ENCODE data around the gene EXOC3L4.
"Not testable (repeated sequence)": the region's sequence is repeated elsewhere in the genome, so short reads cannot be mapped to it uniquely, and the experiment has no call there.

Gene EXOC3L4

GRCh38 chr14:103135333-103136260, 41.1 kb downstream of the EXOC3L4 start:
- DNase-seq: no peak

DNA sequence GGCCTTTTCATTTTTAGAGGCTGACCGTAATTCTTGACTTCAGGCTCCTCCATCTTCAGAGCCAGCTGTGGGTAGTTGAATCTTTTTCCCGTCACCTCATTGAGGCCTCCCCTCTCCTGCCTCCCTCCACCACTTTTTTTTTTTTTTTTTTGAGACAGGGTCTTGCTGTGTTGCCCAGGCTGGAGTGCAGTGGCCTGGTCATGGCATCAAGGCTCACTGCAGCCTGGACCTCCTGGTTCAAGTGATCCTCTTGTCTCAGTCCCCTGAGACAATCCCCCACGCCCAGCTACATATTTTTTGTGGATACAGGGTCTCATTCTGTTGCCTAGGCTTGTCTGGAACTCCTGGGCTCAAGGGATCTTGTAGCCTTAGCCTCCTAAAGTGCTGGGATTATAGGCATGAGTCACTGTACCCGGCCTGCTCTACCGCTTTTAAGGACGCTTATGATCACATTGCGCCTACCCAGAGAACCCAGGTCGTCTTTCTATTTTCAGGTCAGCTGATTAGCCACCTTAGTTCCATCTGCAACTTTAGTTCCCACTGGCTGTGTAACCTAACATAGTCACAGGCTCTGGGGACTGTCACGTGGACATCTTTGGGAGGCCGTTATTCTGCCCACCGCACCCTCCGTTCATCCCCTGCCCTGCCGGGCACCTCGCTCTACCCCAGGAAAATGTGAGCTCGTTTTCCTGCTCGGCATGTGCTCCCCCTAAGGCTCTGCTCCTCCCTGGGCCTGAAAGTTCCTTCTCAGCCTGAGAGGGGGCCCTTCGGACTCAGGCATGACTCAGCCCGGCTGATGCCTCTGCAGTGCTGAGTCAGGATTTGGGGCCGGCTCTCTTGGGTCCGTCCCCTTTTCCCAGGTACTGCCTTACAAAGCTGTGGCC, 42.1 kb downstream of the EXOC3L4 start:
- peak; percentile 60 for DNase-seq

- no peak for DNase-seq
Observed at GRCh38 chr14:103137689-103138300, 43.3 kb downstream of the EXOC3L4 start.

- DNase-seq: no peak
Observed at GRCh38 chr14:103138301-103139131, 44.0 kb downstream of the EXOC3L4 start.

GRCh38 chr14:103139132-103140025, 44.9 kb downstream of the EXOC3L4 start:
- DNase-seq: no peak

DNA sequence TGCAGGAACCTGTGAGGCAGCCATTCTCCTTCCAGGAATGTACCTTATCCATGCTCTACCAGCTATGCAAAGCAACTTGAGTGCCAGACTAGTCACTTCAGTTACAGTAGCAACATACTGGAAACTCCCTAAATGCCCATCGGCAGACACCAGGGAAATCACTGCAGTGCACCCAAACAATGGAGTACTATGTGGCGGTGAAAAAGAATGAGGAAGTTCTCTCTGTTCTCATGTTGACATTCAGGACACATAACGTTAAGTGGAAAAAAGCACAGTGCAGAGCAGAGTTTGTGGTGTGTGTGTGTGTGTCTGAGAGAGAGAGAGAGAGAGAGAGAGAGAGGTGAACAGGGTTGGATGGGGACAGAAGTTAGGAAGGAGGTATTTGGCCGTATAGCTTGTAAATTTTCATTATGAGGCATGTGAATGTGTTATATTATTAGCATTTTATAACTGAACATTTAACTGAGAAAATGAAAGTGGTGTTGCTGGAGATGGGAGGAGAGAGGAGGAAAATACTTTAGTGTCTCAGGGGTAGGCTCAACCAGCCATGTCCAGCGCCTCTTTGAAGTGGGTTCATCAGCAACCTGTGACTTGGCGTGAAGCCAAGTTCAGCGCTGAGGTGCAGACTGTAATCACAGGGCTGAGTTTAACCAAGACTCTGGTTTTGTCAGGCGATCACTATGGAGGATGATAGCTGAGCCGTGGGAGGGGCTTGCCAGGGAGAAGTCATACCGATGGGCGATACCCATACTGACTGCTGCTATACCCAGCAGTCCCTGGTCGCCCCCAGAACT, 46.0 kb downstream of the EXOC3L4 start:
- no peak for DNase-seq

DNA sequence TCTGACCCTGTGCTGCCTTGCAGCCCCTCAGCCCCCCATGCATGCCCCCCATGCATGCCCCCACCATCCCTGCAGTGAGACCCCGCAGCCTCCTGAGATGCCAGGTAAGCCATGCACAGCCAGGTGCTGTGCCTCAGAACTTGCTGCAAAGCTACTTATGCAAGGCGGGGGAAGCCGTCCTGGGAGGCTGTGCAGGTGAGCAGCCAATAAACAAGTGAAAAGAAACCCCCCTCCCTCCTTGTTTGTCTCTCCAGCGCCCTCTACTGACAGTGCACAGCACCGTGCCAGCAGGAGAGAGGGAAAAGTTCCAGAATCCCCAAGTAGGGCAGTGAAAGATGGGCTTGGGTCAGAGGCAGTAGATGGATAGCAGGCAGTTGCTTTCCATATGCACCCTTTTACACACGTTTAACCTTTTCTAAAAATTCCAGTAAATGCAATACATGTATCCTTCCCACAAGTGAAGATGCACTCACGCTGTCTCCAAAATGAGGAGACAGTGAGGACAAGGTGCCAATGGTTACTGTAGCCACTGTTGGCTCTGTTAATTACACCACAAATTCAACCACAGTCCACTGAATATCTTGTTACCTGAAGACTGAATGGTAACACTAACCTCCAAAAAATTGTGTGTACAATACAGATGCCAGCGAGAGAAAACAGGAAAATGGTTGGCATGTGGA, 46.7 kb downstream of the EXOC3L4 start:
- DNase-seq: no peak

GRCh38 chr14:103142026-103142425, 47.5 kb downstream of the EXOC3L4 start:
- DNase-seq: no peak

DNA sequence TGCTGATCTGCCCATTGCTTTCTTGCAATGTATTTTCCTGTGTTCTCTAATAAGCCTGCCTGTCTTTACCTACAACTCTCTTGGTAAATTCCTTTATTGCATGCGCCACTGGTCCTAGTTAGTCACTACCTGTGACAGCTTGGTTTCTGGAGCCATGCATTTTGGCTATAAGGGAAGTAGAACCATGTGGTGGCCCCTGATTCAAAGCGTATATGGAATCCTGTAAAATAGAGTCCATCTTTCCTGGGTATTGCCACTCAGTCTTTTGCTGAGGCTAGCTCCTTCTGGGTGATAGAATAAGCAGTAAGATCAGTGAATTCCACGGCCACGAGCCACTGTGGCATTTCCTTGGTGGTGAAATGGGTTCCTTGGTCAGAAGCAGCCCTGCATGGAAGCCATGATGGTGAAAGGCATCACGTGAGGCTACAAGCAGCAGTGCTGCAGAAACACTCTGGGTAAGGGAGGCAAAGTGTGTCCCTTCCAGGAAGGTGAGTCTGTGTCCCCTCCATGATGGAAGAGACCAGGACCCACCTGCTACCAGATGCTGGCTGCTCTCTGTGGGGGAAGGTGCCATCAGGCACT, 48.3 kb downstream of the EXOC3L4 start:
- no peak for DNase-seq

GRCh38 chr14:103143506-103143905, 49.0 kb downstream of the EXOC3L4 start:
- no peak for DNase-seq

GRCh38 chr14:103144085-103144484, 49.6 kb downstream of the EXOC3L4 start:
- peak; percentile 48 for DNase-seq

DNA sequence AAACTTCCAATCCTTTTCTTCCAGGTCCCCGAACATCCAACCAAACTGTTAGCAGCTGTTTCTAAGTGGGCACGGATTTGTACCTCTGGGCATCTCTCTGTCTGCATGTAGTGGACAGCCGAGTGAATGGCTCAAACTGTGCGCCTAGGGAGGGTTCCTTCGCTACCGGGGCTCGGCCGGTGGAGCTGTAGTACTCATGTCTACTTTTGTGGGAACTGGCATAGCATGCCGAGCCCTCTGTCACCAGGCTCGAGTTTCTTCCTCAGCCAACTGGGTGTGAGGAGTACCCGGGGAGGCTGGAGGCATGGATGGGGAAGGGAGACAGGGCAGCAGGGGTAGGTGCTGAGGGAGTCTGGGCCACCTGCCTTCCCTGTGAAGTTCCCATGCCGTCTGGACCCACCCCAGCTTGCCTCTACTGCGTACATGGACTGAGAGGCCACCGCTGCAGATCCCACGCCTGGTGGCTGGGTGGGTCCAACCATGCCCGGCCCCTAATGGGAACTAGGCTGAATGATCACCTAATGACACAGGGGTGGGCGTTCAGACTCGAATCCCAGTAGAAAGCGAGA, 51.7 kb downstream of the EXOC3L4 start:
- no peak for DNase-seq

DNA sequence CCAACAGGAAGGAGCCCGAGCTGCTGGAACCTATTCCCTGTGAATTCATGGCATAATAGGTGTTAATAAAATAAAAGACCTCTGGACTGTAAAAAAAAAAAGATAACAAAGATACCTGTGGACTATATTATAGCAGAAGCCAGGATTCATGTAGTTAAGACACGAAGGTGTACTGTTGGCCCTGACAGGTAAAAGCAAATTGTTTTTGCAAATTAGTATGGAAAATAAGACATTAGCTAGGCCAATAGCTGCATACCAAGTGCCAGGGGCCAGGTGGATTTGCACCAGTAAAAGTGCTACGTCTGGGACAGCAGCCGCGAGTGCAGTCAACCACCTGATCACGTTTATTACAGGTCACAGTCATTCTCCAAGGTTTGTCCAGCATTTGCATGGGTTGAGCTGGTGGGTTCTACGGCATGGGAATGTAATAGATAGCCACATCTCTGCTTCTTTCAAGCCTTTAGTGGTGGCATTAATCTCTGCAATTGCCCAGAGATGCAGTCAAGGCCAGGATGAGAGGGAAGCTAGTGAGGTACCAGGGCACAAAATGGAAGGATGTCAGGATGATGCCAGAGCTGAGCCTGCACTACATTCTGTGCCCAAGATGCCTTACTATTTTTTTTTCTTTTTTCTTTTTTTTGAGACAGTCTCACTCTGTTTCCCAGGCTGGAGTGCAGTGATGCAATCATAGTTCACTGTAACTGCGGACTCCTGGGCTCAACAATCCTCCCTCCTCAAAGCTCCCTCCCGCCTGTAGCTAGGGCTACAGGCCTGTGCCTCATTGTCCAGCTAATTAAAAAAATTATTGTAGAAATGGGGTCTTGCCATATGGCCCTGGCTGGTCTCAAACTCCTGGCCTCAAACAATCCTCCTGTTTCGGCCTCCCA, 55.1 kb downstream of the EXOC3L4 start:
- DNase-seq: no peak

DNA sequence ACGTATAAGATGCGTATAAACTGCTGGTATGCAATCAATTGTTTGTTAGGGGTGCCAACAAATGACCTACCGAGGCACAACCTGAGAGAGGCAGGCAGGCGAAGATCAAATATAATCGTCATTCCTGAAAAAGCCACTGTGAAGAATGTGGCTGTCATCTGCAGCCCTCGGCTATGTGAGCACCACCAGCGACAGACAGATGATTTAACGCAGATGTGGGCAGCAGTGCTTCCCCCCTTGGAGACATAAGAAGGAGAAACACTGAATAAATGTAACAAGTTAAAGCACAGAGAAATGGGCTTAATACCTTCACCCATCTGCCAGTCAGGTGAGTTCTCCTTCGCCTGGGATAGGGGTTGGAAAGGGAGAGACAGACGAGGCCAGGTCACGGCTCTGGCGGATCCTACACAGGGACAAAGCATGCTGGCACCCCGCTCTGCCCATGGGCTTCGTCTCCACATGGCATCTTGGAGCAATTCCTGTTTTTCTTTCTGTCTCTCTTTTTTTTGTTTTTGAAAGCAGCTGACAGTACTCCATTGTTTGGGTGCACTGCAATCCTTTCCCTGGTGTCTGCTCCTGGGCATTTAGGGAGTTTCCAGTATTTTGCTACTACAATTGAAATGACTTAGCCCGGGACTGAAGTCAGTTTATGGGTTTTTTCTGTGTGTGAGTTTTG, 56.9 kb downstream of the EXOC3L4 start:
- DNase-seq: no peak

DNA sequence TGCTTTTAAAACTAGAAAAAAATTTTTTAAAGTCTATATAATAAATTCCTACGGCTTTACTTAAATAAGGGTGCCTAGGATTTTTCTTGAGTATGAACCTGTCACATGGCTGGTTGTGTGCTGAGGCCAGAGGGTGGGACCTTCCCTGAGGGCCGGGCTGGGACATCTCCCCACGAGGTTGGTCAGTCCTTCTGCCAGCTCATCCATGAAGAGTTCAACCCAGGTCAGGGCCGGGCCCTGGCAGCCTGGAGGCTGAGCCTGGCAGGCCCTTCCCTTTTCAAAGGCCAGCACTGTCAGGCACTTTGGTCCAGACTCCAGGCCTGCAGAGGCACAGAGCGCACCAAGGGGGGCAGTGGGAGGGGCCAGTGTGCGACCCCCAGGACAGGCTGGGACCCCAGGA, 60.5 kb downstream of the EXOC3L4 start:
- peak; percentile 26 for DNase-seq

- DNase-seq: not testable (repeated sequence)
Observed at GRCh38 chr14:103155416-103155815, 60.9 kb downstream of the EXOC3L4 start.

DNA sequence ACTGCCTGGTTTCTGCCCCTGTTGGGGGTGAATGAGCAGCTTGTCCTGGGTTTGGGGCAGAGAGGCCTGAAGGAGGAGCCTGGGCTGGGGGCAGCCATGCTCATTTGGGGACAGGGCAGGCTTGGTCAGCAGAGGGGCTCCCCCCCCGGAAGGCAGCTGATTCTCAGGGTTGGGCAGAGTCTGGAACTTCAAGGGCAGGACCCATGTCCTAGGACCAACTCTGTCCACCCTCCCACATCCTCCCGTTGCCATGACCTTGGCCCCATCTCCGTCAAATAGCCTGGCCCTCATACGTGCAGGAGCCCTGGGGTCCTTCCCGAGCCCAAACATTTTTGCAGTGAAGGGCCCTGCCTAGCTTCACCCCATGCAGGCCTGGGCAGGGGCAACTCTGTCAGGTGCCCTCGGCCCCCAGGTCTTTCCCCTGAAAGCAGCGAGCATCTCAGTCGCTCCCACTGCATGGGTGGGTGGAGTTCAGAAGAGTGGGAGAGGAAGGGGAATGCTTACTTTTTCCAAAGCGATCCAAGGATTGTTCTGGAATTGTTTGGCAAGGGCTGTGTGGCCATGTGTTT, 61.4 kb downstream of the EXOC3L4 start:
- no peak for DNase-seq
